Stimulated activated CD8-positive, alpha-beta memory T cell treated with anti-CD3 and anti-CD28 coated beads, Interleukin-15, amount 100 ng/mL, for 4 hours (primary cell): Measurements from ENCODE around the gene NPHP1.
"Not testable (repeated sequence)": the region's sequence is repeated elsewhere in the genome, so short reads cannot be mapped to it uniquely, and the experiment has no call there.

Experiments used
- DNase-seq, 2 donors: peaks; one replicate each; pipeline ENCODE4 v3.0.0-alpha.2; 2020; ENCODE audit warnings: low read depth in 2 of 2

The NPHP1 gene

DNA sequence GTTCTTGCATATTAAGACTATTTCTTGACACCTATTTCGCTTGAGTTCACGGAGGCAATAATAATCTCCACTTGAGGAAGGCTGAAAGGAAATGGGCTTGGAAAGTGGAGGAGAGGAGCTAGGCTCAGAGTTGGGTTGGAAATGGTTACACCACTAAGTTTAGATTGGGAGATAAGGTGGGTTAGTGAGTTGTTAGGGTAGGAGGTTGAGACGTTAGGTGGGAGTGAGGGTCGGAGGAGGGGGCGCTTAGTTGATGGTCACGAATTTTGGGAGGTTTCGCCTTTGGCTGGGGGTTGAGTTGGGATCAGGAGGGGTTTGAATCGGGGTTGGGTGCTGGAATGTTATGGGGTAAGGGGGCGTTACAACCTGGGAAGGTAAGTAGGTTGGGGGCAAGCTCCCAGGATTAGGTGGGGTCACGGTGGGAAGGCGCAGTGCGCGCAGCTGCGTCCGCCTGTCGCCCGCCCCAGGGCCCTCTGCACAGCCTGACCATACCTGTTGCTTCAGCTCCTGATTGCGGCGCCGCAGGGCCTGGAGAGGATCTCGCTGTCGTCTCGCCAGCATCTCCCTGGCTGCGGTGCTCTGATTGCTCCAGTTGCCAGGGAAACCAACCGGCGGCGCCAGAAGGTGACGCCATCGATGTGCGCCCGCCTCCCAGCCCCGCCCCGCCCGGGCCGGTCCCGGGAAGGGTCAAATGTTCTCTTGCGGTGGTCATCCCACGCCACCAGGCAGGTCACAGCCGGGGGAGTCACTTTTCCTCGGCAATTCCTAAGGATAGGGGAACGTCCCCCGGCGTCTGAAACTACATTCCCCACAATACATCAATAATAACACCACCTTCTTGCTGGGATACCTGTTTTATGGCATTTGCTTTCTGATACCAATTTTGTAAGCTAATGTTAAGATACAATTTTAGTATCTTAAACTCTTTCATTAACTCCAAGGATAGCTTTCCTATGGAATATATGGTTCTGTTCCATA lies at the start of gene NPHP1:
NPHP1 (minus strand) TSS at position 606 of the 978 bp plus-strand sequence; CDS start at position 561, 45 bp downstream.
- peak; percentile 64 to 66 for DNase-seq

DNA sequence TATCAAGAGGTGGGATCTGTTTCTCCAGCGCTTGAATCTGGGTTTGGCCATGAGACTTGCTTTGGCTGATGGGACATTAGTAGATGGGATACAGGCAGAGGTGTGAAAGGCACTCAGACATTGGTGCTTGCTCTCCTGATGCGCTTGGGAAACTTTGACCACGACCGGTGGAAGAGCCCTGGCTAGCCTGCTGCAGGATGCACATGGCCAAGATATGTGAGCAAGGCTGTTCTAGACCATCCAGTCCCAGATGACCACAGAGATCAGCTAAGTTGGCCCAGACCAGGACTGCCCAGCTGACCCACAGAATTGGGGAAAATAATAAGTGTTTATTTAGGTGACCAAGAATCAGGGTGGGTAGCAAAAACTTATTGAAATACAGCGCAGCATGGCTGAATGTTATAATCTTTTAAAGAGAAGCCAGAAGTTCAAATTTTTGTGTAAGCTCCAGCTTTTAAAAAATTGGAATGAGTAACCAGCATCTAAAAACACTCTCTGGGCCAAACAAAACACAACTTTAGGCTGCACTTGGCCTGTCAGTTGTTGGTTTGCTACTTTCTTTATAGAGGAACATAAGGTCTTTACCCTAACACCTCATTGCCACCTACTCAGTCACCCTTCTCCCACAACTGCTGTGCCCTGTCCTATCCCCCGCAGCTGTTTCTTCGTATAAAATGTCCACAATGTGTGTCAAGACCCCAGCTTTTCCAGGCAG lies 43.4 kb upstream of the NPHP1 start:
- DNase-seq = not testable (repeated sequence)

DNA sequence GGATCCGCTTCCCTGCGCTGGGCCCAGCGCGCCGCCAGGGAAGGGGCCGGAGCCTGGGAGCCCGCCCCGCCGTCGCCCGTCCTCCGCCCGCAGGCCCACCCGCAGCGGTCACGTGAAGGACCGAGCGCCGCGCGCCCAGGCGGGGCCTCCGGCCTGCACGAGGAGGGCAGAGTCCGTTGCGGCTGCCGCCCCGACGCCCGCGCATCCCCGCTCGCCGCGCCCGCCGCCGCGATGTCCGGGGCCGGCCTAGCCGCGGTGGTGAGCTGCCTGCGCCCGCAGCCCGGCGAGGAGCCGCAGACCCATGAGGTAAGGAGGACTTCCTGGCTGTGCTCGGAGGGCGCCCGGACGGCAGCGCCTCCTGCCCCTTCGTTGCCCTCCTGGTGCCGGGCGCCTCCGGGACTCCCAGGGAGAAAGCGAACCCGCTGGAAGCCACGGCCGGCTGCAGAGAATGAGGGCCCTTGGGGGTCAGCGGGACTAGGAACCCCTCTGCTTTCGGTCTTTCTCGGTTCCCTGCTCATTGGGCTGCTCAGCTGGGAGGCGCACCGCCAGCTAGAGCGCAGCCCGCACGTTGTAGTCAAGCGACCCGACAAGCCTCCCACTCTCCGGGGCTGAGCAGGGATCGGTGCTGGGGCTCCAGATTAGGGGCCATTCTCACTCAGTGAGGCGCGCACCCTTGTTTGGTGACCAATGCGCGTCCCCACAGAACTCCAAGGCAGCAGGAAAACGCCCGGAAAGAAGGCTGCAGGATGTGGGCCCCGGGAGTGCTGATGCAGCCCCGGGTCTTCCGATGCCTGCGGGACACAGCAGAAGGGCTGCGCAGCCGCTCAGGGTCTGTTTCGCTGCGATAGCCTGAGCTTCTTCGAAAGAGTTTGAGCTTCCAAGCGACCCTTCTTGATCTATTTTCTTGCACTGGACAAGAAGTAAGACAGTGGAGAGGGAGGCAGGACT lies 40.9 kb upstream of the NPHP1 start:
- DNase-seq = not testable (repeated sequence)

DNA sequence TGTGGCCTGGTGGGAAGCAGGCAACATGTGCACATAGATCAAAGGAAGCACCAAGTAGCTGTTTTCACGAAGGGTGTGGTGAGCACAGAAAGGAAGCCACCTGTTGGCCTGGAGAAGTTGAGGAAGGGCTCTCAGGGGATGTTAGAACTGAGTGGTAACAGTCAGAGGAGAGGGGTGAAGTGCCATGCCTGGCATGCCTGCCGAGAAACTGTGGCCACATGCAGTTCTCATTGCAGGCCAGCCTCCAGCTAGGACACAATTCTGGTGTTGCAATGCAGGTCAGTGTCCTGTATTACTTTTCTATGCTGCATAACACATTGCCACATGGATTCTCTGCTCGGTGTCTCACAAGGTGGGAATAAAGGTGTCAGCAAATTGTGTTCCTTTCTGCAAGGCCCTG lies 38.5 kb upstream of the NPHP1 start:
- DNase-seq = not testable (repeated sequence)

DNA sequence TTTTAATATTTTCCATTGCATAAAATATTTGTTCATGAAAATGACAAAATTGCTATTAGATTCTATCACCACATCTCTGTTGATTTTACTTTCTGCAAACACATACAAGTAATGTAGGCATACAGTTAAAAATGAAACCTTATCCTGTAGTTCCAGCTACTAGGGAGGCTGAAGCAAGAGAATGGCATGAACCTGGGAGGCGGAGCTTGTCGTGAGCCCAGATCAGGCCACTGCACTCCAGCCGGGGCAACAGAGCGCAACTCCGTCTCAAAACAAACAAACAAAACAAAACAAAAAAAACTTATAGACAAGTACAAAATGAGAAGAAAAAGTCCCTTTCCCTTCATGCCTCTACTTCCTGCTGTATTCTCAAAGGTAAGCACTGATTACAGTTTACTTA lies 29.7 kb upstream of the NPHP1 start:
- DNase-seq = not testable (repeated sequence)

DNA sequence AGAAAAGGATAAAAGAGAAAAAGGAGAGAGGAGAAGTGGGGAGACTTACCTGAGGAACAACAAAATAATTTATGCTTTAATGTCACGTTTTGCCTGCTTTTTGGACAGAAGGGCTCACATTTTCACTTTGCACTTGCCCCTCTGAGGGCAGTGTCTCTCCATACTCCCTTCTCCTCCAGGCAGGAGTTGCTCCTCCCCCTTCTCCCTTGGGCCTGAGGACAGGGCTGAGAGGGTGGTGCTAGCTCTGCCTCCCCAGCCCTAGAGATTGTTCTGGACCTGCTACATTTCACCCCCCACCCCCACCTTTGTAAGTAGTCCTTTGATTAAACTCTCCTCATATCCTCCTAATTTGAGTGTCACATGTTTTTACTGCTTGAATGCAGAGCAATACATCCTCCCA lies 25.1 kb upstream of the NPHP1 start:
- not testable (repeated sequence) for DNase-seq

DNA sequence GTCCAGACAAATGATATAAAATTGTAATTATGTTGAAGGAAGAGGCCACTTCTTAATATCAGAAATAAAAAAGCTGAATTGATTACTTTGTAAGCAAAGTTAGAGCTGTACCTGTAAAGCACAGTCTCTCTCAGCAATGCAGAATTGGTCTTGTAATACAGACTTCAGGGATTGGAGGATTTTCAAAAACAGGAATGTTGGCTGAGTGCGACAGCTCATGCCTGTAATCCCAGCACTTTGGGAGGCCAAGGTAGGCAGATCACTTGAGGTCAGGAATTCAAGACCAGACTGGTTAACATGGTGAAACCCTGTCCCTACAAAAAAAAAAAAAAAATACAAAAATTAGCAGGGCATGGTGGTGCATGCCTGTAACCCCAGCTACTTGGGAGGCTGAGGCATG lies 17.8 kb upstream of the NPHP1 start:
- not testable (repeated sequence) for DNase-seq

DNA sequence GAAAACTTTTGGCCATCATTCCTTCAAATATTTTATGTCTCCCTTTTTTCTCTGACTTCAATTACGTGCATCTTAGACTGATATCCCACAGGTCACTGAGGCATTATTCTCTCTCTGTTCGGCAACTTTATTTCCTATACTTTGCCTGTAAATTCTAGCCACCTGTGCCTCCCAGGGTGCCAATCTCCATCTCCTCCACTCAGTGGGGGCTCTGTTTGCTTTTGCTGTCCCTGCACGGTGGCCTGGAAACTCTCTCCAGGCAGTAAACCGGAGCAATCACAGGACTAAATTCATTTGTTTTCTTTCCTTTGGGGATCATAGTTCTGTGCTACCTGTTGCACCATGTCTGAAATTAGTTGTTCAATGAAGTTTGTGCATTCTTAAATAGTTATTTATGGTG lies 17.1 kb upstream of the NPHP1 start:
- DNase-seq = no peak

DNA sequence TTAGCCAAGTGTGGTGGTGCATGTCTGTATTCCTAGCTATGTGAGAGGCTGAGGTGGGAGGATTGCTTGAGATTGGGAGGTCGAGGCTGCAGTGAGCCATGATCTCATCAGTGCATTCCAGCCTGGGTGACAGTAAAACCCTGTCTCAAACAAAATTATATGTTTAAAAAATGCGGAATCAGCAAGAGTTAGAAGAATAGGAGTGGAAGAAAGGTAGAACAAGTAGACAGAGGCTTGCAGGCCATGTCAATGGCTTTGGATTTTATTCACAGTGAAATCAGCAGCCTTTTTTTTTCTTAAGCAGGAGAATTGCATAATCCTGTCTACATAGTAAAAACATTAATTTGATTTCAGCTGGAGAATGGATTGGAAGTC lies 15.4 kb upstream of the NPHP1 start:
- no peak for DNase-seq

DNA sequence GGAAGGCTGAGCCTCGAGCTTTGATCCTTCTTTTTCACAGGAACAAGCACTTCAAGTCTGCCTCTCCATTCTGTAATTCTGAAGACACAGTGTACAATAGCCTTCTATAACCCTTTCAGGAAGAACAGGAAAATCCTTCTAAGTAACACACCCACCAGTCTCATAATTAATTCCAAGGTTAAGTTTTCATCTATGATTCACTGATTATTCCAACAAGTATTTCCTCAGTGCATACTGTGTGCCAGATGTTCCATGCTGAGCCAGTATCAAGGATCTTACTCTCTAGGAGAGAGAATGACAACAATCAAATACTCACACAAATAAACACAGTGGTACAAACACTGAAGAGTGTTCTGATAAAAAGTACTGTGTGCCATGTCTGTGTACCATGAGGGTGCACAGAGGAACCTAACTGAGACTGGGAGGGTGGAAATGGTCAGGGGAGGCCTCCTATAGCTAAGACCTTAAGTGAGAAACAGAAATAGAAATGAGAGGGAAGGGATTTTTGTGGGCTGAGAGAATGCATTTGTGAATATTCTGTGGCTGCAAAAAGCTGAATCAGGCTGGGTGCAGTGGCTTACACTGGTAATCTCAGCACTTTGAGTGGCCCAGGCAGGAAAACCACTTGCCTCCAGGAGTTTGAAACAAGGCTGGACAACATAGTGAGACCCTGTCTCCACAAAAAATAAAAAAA lies 14.8 kb upstream of the NPHP1 start:
- DNase-seq = no peak

DNA sequence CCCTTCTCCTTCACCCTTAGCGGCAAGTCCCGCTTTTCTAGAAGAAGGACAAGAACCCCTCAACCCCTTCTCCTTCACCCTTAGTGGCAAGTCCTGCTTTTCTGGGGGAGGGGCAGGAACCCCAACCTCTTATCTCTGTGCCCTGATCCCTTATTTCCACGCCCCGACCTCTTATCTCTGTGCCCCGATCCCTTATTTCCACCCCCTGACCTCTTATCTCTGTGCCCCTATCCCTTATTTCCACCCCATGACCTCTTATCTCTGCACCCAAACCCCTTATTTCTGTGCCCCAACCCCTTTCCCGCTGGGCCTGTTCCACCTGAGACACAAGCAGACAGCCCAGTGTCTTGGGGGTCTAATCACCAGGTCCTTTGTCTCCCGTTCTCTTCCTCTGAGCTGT lies 14.1 kb upstream of the NPHP1 start:
- DNase-seq = not testable (repeated sequence)

DNA sequence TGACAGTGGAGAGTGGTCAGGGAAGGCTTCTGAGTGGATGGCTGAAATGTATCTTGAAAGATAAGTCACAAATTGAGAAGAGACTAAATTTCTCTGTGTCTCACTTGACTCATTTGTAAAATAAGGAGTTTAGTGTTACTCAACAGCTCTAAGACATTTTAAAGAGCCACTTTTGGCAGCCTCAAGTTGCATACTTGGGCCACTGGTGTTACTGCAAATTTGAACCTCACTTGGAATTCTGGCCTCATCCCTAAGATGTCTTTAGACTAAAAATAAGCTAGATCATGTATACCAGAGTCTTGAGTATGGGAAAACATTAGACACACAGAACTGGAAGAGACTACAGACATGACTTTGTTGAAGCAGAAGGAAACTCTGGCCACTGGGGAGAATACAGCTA lies 12.0 kb upstream of the NPHP1 start:
- DNase-seq = no peak

DNA sequence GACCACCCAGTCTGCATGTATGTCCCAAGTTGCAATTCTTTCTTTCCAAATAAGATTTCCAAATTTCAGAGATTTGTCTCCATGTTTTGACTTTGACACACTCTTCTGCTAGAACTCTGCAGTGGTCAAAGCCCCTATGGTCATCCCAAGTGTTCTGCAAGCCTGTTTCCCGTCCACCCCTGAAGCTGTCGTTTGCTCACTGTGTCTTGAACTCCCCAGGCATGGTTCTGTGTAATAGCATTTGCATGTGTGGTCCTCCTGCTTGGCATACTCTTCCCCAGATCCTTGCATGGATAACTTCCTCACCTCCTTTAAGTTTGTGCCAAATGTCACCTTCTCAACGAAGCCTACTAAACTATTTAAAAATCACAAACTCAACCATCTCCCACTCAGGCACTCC lies 11.4 kb upstream of the NPHP1 start:
- DNase-seq = no peak

DNA sequence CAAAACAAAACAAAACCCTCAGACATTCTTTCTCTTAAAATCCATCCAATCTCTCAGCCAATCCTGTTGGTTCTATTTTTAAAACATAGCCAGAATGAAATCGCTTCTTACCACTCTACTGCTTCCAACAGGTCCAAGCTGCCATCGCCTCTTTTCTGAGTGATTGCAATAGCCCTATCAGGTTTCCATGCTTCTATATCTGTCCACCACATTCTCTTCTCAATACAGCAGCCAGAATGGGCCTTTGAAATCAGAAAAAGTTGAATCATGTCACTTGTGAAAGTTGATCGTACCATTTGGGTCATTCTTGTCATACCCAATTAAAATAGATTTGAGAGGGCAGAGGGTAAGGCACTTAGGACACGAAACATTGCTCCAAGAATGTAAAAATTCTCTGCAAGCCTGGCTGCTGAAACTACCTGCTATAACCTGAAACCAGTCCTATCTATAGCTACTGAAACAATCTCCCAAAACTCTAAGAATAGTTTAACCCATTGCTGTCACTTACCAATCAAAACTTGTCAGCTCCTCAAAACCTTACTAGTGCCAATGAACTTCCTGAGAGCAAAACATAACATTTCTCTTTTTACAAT lies 10.8 kb upstream of the NPHP1 start:
- no peak for DNase-seq

DNA sequence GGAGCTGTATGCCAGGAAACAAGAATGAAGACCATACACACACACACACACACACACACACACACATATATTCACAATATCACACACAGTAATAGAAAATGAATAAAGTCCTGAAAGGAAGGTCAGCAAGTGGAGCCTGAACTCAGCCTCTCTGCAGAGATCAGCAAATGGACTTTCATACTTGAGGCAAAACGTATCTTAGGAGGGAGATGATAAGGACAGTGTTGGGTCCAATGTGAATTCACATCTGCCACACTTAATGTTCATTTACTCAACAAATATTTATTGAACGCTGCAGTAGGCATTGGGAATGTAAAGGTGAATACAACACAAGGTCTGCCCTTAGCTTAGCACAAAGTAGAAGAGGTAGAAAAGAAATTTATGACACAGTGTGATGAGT lies 10.3 kb upstream of the NPHP1 start:
- no peak for DNase-seq

DNA sequence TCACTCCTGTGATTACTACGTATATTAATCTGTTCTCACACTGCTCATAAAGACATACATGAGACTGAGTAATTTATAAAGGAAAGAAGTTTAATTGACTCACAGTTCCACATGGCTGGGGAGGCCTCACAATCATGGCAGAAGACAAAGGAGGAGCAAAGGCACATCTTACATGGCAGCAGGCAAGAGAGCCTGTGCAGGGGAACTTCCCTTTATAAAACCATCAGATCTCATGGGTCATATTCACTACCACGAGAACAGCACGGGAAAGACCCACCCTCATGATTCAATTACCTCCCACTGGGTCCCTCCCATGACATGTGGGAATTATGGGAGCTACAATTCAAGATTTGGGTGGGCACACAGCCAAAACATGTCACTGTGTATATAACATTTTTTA lies 8.7 kb upstream of the NPHP1 start:
- not testable (repeated sequence) for DNase-seq

DNA sequence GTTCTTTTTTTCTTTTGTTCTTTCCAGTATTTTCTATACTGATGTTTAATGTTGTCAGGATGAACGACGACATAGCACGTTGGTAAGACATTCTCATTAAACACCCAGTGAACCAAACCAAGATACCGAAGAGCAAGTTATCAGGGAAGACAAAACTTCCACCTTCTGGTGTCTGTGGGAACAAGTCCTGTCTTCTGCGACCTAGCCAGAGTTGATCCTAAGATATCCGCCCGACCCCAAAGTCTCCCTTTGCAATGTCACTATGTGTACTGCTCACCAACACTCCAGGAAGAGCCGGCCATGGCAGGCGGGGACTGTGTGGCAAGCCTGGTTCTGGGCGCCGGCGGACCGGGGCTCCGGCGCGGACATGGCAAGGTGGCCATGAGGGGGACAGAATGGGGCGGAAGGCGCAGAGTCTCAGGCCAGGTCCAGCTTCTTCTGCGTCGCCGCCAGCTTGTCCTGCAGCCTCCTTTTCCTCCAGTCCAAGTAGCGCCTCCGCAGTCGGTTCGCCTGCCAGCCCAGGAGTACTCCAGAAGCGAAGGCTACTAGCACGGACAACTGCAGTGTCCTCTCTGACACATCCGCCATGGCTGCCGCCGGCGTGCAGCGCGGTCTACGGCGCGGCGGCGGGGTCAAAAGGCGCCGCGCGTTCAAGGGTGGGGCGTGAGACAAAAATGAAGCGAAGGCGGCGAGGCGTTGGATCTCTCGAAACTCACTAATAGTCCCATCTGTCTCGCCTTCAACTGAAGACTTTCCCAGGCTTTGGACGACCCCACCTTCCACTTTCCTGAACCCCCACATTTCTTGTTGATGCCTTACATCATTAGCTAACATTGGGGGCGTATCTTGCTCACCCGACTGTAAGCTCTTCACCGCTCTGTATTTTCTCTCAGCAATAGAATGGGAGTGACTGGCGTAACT lies 7.4 kb upstream of the NPHP1 start, which contains the start of gene MTLN:
MTLN (minus strand) TSS at position 610 of the 921 bp plus-strand sequence; CDS start at position 588, 22 bp downstream.
- DNase-seq = peak; percentile 26 to 48

DNA sequence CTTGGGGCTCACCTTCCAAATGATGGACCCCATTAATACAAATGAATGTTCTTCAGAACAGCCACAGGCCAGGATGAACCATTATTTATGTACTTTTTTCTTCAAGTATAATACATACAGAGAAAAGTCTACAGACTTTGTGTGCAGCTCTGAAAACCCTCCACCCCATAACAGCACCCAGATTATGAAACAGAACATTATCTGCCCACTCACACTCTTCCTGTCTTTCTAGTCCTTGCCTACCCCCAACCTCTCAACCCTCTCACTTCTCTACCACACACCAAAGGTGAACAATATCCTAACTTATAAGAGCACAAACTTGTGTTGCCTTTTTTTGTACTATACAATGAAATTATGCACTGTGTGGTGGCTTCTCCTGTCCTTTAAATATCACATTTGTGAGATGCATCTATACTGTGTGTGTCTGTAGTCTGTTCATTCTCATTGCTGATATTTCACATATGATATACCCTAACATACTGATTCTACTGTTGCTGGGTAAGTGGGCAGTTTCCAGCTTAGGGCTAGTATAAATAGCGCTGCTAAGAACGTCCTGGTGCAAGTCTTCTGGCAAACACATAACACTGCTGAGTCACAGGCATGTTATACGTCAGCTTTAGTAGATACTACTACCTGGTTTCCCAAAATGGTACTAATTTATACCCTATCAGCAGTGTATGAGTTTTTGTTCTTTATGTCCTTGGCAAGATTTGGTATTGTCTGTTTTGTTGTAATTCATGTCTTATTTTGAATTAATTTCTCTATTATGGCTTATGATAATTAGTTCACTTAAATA lies 1.0 kb upstream of the NPHP1 start:
- no peak for DNase-seq

DNA sequence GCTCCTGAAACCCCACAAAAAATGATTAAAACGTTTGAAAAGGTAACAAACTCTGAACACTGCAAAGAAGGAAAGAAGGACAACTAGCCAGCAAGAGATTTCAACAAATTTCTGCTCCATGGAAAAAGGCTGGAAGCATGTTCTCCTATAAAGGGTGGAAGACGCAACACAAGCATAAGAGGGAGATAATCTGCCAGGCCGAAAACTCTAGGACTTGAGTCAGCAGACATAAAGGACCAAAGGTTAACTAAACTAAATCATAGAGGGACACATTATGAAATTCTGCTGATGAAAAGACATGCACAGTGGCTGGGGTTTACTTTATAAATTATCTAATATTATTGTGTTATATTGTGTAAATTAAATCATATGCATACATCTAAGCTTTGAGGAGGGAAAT lies 6.8 kb downstream of the NPHP1 start:
- no peak for DNase-seq
